ENCODE results near the gene LBR. TPM values are rescaled to one million over a fixed set of nuclear protein-coding genes. Genes with fewer than 3 reads are reported as not detected.
"Not testable (repeated sequence)": the region's sequence is repeated elsewhere in the genome, so short reads cannot be mapped to it uniquely, and the experiment has no call there.

Gene LBR
- total RNA-seq, 2 experiments from 2014 or later = 145 to 156 TPM

- intact Hi-C loops (cut with micrococcal nuclease) = loop anchor here (2.0 to 5.0 kb wide), 3 partner anchors 297 to 502 kb away; no protein-coding TSS in a partner anchor
- TF ChIP-seq CTCF (IDR thresholded peaks at IDR 0.05) = peak; percentile 100
- Mint-ChIP-seq H3K27ac (no peak overlapping the region), H3K27me3 (no peaks in the 10 kb centered on the region), H3K4me1 (ENCODE audit: low read depth) (peaks cover 41% of the 10 kb centered on the region), H3K9me3 (no peaks in the 10 kb centered on the region), H3K4me3 (no peak overlapping the region), H3K36me3 (ENCODE audit: low read depth) (no peaks in the 10 kb centered on the region)
- peak; percentile 58 for DNase-seq
- peak; percentile 80 for ATAC-seq
- POLR2A ChIA-PET = interaction anchor here (1.6 kb wide), 1 partner anchor 49 kb away, joined by 6 read pairs; no protein-coding TSS in a partner anchor
- CTCF ChIA-PET = interaction anchor here (0.6 to 3.8 kb wide), 78 partner anchors 10 to 729 kb away, joined by 3 to 51 read pairs (median 4); partner anchors contain the start of genes PYCR2 and SRP9
Observed at GRCh38 chr1:225474986-225475820, 47.4 kb upstream of the LBR start.

GRCh38 chr1:225474439-225474985 lies 46.7 kb upstream of the LBR start:
- no peak overlapping the region for H3K27ac Mint-ChIP-seq
- DNase-seq (no peak), ATAC-seq (no peak)
- H3K4me1 Mint-ChIP-seq (ENCODE audit: low read depth) = peaks cover 41% of the 10 kb centered on the region
- H3K36me3 Mint-ChIP-seq (ENCODE audit: low read depth) = no peaks in the 10 kb centered on the region
- H3K4me3 Mint-ChIP-seq = no peak overlapping the region
- ChIA-PET CTCF (interaction anchor here (0.6 to 3.8 kb wide), 74 partner anchors 9 to 622 kb away, joined by 3 to 51 read pairs (median 4); partner anchors contain the start of genes PYCR2 and SRP9), POLR2A (interaction anchor here (1.6 kb wide), 1 partner anchor 48 kb away, joined by 6 read pairs; no protein-coding TSS in a partner anchor)
- intact Hi-C loops (cut with micrococcal nuclease) = loop anchor here (2.0 kb wide), 1 partner anchor 502 kb away; no protein-coding TSS in a partner anchor
- H3K27me3 Mint-ChIP-seq = no peaks in the 10 kb centered on the region
- no peaks in the 10 kb centered on the region for H3K9me3 Mint-ChIP-seq
- no peak for TF ChIP-seq CTCF (IDR thresholded peaks at IDR 0.05)

GRCh38 chr1:225473676-225474438 lies 46.0 kb upstream of the LBR start:
- H3K36me3 Mint-ChIP-seq (ENCODE audit: low read depth); DNase-seq; H3K4me3 Mint-ChIP-seq; H3K9me3 Mint-ChIP-seq; H3K27me3 Mint-ChIP-seq; ATAC-seq: not testable (repeated sequence)
- Mint-ChIP-seq H3K4me1 (ENCODE audit: low read depth) (peaks cover 42% of the 10 kb centered on the region), H3K27ac (peak overlapping the region; percentile 16)
- POLR2A ChIA-PET = interaction anchor here (1.6 kb wide), 3 partner anchors 48 to 304 kb away, joined by 3 to 6 read pairs (median 3); partner anchors contain the start of gene SRP9
- CTCF ChIA-PET = interaction anchor here (0.7 to 3.8 kb wide), 50 partner anchors 9 to 592 kb away, joined by 3 to 51 read pairs (median 6); partner anchors contain the start of genes LBR, PYCR2 and SRP9
- intact Hi-C loops (cut with micrococcal nuclease) = loop anchor here (2.0 kb wide), 1 partner anchor 503 kb away; no protein-coding TSS in a partner anchor

- DNase-seq = peak; percentile 34
- H3K4me3 Mint-ChIP-seq; H3K27me3 Mint-ChIP-seq; H3K36me3 Mint-ChIP-seq (ENCODE audit: low read depth); H3K9me3 Mint-ChIP-seq; intact Hi-C loops (cut with micrococcal nuclease); ATAC-seq: not testable (repeated sequence)
- ChIA-PET POLR2A (interaction anchor here (1.3 to 1.6 kb wide), 3 partner anchors 13 to 305 kb away, joined by 3 read pairs; partner anchors contain the start of gene SRP9), CTCF (interaction anchor here (0.7 to 3.8 kb wide), 9 partner anchors 12 to 516 kb away, joined by 3 to 51 read pairs (median 3); partner anchors contain the start of gene LBR)
- H3K27ac Mint-ChIP-seq = peak overlapping the region; percentile 16
- H3K4me1 Mint-ChIP-seq (ENCODE audit: low read depth) = peaks cover 48% of the 10 kb centered on the region
Observed at GRCh38 chr1:225473266-225473665, 45.4 kb upstream of the LBR start.

GRCh38 chr1:225471453-225472301 lies 43.8 kb upstream of the LBR start:
- ATAC-seq = no peak

More at GRCh38 chr1:225471453-225472301, 43.8 kb upstream of the LBR start:
- Mint-ChIP-seq H3K9me3 (no peaks in the 10 kb centered on the region), H3K4me1 (ENCODE audit: low read depth) (peaks cover 38% of the 10 kb centered on the region), H3K27me3 (no peaks in the 10 kb centered on the region), H3K36me3 (ENCODE audit: low read depth) (no peaks in the 10 kb centered on the region), H3K4me3 (no peak overlapping the region), H3K27ac (no peak overlapping the region)
- intact Hi-C loops (cut with micrococcal nuclease) = no loop called here
- no peak for DNase-seq
- POLR2A ChIA-PET = interaction anchor here (1.0 to 1.3 kb wide), 2 partner anchors 11 to 425 kb away, joined by 3 to 4 read pairs; no protein-coding TSS in a partner anchor
- TF ChIP-seq CTCF (IDR thresholded peaks at IDR 0.05) = no peak
- CTCF ChIA-PET = interaction anchor here (1.1 to 2.1 kb wide), 4 partner anchors 12 to 306 kb away, joined by 3 to 7 read pairs (median 4); partner anchors contain the start of gene SRP9
